H1 (cell line): ENCODE data around the gene ANO9. TPM values are rescaled to one million over a fixed set of nuclear protein-coding genes. Genes with fewer than 3 reads are reported as not detected.

ENCODE experiments used
- CTCF ChIA-PET: fragments of 300-600 bp; sonication (Branson Sonifier 250); formaldehyde crosslinking; loops from one replicate; lab custom pipeline; 2021; ENCODE audit not compliant: partially characterized antibody; lab: Charles Lee
- POLR2A ChIA-PET: fragments of 300-600 bp; sonication (Branson Sonifier 250); formaldehyde crosslinking; loops from one replicate; lab custom pipeline; 2021; ENCODE audit warnings: inconsistent platforms; ENCODE audit not compliant: partially characterized antibody; lab: Charles Lee
- DNase-seq, 2 experiments: peaks; one replicate each; pipeline versions ENCODE4 v3.0.0 to v3.0.0-alpha.2; 2010 to 2022; ENCODE audit warnings: low spot score in 2 of 2, low read depth in 1 of 2, mixed read lengths in 1 of 2
- FAIRE-seq: peaks from 2 replicates; lab custom pipeline; 2011; peaks lifted over from hg19 to GRCh38; lab: Jason Lieb, UNC
- H2AFZ ChIP-seq: 2 replicates; pipeline ENCODE4 v1.8.1; 2012; ENCODE audit warnings: low read length, inconsistent platforms
- H2AK5ac ChIP-seq: 2 replicates; pipeline ENCODE4 v1.6.1; 2013; ENCODE audit warnings: low read depth, low read length
- H2BK120ac ChIP-seq: replicated peaks from 2 replicates; pipeline ENCODE3; 2013; ENCODE audit warnings: low read depth, low read length, inconsistent platforms
- H2BK12ac ChIP-seq: 2 replicates; pipeline ENCODE4 v1.6.1; 2013; ENCODE audit warnings: low read depth, low read length
- H2BK15ac ChIP-seq: 2 replicates; pipeline ENCODE4 v1.6.1; 2013; ENCODE audit warnings: low read length
- H2BK20ac ChIP-seq: 2 replicates; pipeline ENCODE4 v1.6.1; 2013; ENCODE audit warnings: low read length
- H2BK5ac ChIP-seq: 2 replicates; pipeline ENCODE4 v1.6.1; 2013; ENCODE audit warnings: low read depth, low read length
- H3K14ac ChIP-seq: 2 replicates; pipeline ENCODE4 v1.6.1; 2013; ENCODE audit warnings: inconsistent platforms; ENCODE audit not compliant: insufficient read length
- H3K18ac ChIP-seq: 2 replicates; pipeline ENCODE4 v1.6.1; 2013; ENCODE audit warnings: low read length; ENCODE audit errors: extremely low read depth
- H3K23ac ChIP-seq: 2 replicates; pipeline ENCODE4 v1.6.1; 2013; ENCODE audit warnings: inconsistent platforms; ENCODE audit not compliant: insufficient read length
- H3K23me2 ChIP-seq: 2 replicates; pipeline ENCODE4 v1.6.1; 2013; ENCODE audit warnings: low read depth, low read length
- H3K27ac ChIP-seq: 2 replicates; pipeline ENCODE4 v1.6.1; 2011; ENCODE audit warnings: low read depth, low read length, inconsistent platforms
- H3K27me3 ChIP-seq, 4 experiments: replicated peaks in 1 of 4; 1 replicate in 1 of 4; 2 replicates in 3 of 4; pipeline versions ENCODE4 v1.6.1 to v1.8.1; 2011 to 2013; ENCODE audit warnings: low read length in 3 of 4, mild to moderate bottlenecking in 3 of 4, inconsistent platforms in 2 of 4, mixed read lengths in 2 of 4, moderate library complexity in 1 of 4; ENCODE audit not compliant: control insufficient read depth in 3 of 4, insufficient read depth in 3 of 4; ENCODE audit errors: extremely low read depth in 1 of 4
- H3K36me3 ChIP-seq, 4 experiments: 2 replicates each; pipeline versions ENCODE4 v1.6.1 to v1.8.1; 2011 to 2013; ENCODE audit warnings: mild to moderate bottlenecking in 4 of 4, low read length in 3 of 4, moderate library complexity in 2 of 4, control low read depth in 1 of 4, inconsistent platforms in 1 of 4; ENCODE audit not compliant: insufficient read depth in 4 of 4, control insufficient read depth in 2 of 4
- H3K4ac ChIP-seq: replicated peaks from 2 replicates; pipeline ENCODE3; 2013; ENCODE audit warnings: low read length, low read depth, mixed read lengths, inconsistent platforms; ENCODE audit not compliant: insufficient read length
- H3K4me1 ChIP-seq, 4 experiments: replicated peaks in 1 of 4; 1 replicate in 1 of 4; 2 replicates in 3 of 4; pipeline versions ENCODE4 v1.6.1 to v1.8.1; 2011 to 2013; ENCODE audit warnings: low read length in 3 of 4, inconsistent platforms in 2 of 4, mixed read lengths in 1 of 4; ENCODE audit not compliant: insufficient read depth in 4 of 4, control insufficient read depth in 3 of 4
- H3K4me2 ChIP-seq, 2 experiments: 2 replicates each; pipeline versions ENCODE4 v1.6.1 to v1.8.1; 2011 to 2013; ENCODE audit warnings: low read depth in 2 of 2, low read length in 2 of 2, control low read depth in 1 of 2, inconsistent platforms in 1 of 2, mild to moderate bottlenecking in 1 of 2; ENCODE audit not compliant: insufficient read depth in 1 of 2
- H3K4me3 ChIP-seq, 4 experiments: fragments of 200-600, 300-600 bp in 1 of 4; sonication (generic), shearing (Covaris generic), sonication (Bioruptor Twin) in 1 of 4; 2 replicates each; pipeline versions ENCODE4 v1.5.1 to v1.8.1; 2011 to 2016; ENCODE audit warnings: low read length in 4 of 4, low read depth in 3 of 4, control low read depth in 2 of 4, inconsistent platforms in 2 of 4, mild to moderate bottlenecking in 2 of 4, mixed read lengths in 1 of 4, moderate library complexity in 1 of 4; ENCODE audit not compliant: insufficient read depth in 2 of 4; ENCODE audit errors: extremely low read depth in 1 of 4
- H3K56ac ChIP-seq: replicated peaks from 2 replicates; pipeline ENCODE3; 2013; ENCODE audit warnings: low read depth, mild to moderate bottlenecking, mixed read lengths, low read length, inconsistent platforms; ENCODE audit not compliant: insufficient read length
- H3K79me1 ChIP-seq: 2 replicates; pipeline ENCODE4 v1.6.1; 2013; ENCODE audit warnings: low read depth, low read length, control low read depth
- H3K79me2 ChIP-seq, 2 experiments: 2 replicates each; pipeline versions ENCODE4 v1.6.1 to v1.8.1; 2012 to 2013; ENCODE audit warnings: low read length in 2 of 2, mild to moderate bottlenecking in 2 of 2, inconsistent platforms in 1 of 2; ENCODE audit not compliant: insufficient read depth in 2 of 2, control insufficient read depth in 1 of 2
- H3K9ac ChIP-seq, 4 experiments: replicated peaks in 1 of 4; 1 replicate in 1 of 4; 2 replicates in 3 of 4; pipeline versions ENCODE4 v1.6.1 to v1.8.1; 2011 to 2013; ENCODE audit warnings: low read depth in 3 of 4, low read length in 3 of 4, control low read depth in 2 of 4, mild to moderate bottlenecking in 2 of 4, moderate library complexity in 2 of 4, inconsistent platforms in 1 of 4; ENCODE audit errors: extremely low read depth in 1 of 4
- H3K9me3 ChIP-seq, 2 experiments: 2 replicates each; pipeline versions ENCODE4 v1.6.1 to v1.8.1; 2012 to 2013; ENCODE audit warnings: mild to moderate bottlenecking in 2 of 2, moderate library complexity in 2 of 2, control low read depth in 1 of 2, inconsistent platforms in 1 of 2, low read depth in 1 of 2, low read length in 1 of 2, mixed read lengths in 1 of 2; ENCODE audit not compliant: insufficient read depth in 2 of 2
- H4K20me1 ChIP-seq, 2 experiments: replicated peaks in 1 of 2; 2 replicates each; pipeline versions ENCODE3 to v1.8.1; 2011 to 2013; ENCODE audit warnings: inconsistent platforms in 2 of 2, low read length in 2 of 2, mild to moderate bottlenecking in 1 of 2; ENCODE audit not compliant: insufficient read depth in 2 of 2, control insufficient read depth in 1 of 2
- H4K5ac ChIP-seq: 2 replicates; pipeline ENCODE4 v1.6.1; 2013; ENCODE audit warnings: low read length, low read depth, mixed read lengths, inconsistent platforms; ENCODE audit not compliant: insufficient read length
- H4K8ac ChIP-seq: 2 replicates; pipeline ENCODE4 v1.8.0; 2013; ENCODE audit warnings: mild to moderate bottlenecking, moderate library complexity, low read length, inconsistent platforms; ENCODE audit not compliant: insufficient read depth; ENCODE audit errors: extremely low read depth
- H4K91ac ChIP-seq: replicated peaks from 2 replicates; pipeline ENCODE3; 2013; ENCODE audit warnings: low read length, mixed read lengths, inconsistent platforms; ENCODE audit not compliant: insufficient read length
- BRCA1 ChIP-seq: IDR thresholded peaks from 2 replicates; pipeline ENCODE4 v1.6.1; 2012; ENCODE audit warnings: low read depth, low read length, improper control_type of control experiment
- CTBP2 ChIP-seq: IDR thresholded peaks from 2 replicates; pipeline ENCODE4 v1.7.0; 2011; ENCODE audit warnings: borderline replicate concordance, mild to moderate bottlenecking, moderate library complexity, mixed read lengths, low read length; ENCODE audit not compliant: insufficient read depth, insufficient read length
- CTCF ChIP-seq, 3 experiments: IDR thresholded peaks; 1 replicate in 2 of 3; 2 replicates in 1 of 3; pipeline versions ENCODE4 v1.5.1 to v1.6.1; 2011; ENCODE audit warnings: low read length in 3 of 3, mild to moderate bottlenecking in 3 of 3, inconsistent platforms in 2 of 3, low read depth in 1 of 3, moderate library complexity in 1 of 3; ENCODE audit not compliant: insufficient read depth in 1 of 3; ENCODE audit errors: control extremely low read depth in 1 of 3
- FOSL1 ChIP-seq: IDR thresholded peaks from 2 replicates; pipeline ENCODE4 v1.6.1; 2011; ENCODE audit warnings: mild to moderate bottlenecking, low read depth, low read length, moderate library complexity; ENCODE audit not compliant: insufficient read depth
- JUND ChIP-seq: IDR thresholded peaks from 2 replicates; pipeline ENCODE4 v1.6.1; 2011; ENCODE audit warnings: mild to moderate bottlenecking, improper control_type of control experiment, low read length
- KDM5A ChIP-seq: fragments of 200-600 bp; IDR thresholded peaks from 2 replicates; pipeline ENCODE4 v1.7.1; 2012; ENCODE audit warnings: mild to moderate bottlenecking, low read length, inconsistent platforms, mixed read lengths
- RNF2 ChIP-seq: fragments of 200-900, 300-1000 bp; sonication (generic); IDR thresholded peaks from 2 replicates; pipeline ENCODE4 v1.7.1; 2016; ENCODE audit warnings: borderline replicate concordance, low read depth, mild to moderate bottlenecking, antibody characterized with exemption, low read length; ENCODE audit not compliant: poor library complexity, severe bottlenecking; ENCODE audit errors: missing control alignments
- TAF1 ChIP-seq: IDR thresholded peaks from 2 replicates; pipeline ENCODE4 v1.6.1; 2011; ENCODE audit warnings: mild to moderate bottlenecking, low read depth, low read length
- WGBS, 2 experiments: shearing (Covaris generic) in 1 of 2; methylation state at CpG; one replicate each; pipeline versions ENCODE4 v1.1.6 to v1.1.7; 2013 to 2015; ENCODE audit warnings: low lambda C conversion rate in 2 of 2, mixed read lengths in 2 of 2, inconsistent platforms in 1 of 2, low coverage in 1 of 2, missing lambda C conversion rate in 1 of 2; ENCODE audit not compliant: insufficient replicate concordance in 2 of 2, insufficient coverage in 1 of 2, insufficient read length in 1 of 2; ENCODE audit errors: extremely low coverage in 1 of 2, missing lambda C conversion rate in 1 of 2; 5-methylcytosine and 5-hydroxymethylcytosine counted together
- polyA plus RNA-seq, 7 experiments: library from polyadenylated mRNA; depleted of rRNA in 3 of 7; stranded (reverse) in 5 of 7; unstranded in 2 of 7; fragments of >200 nt in 5 of 7; fragments of 200-250 nt in 2 of 7; gene quantifications; 1 replicate in 5 of 7; 2 replicates in 1 of 7; 4 replicates in 1 of 7; pipeline versions ENCODE4 v1.2.1 to v1.2.3, GENCODE V29; 2011 to 2013; ENCODE audit warnings: missing spikeins in 2 of 7, mixed read lengths in 2 of 7
- total RNA-seq: library from RNA; stranded (reverse); fragmentation: NEBNext Ultra II Directional; extraction: Animal tissue kit (Norgen Biotek cat#: 25700); gene quantifications from 2 replicates; pipeline ENCODE4 v1.2.1, GENCODE V29; 2021

Gene ANO9
- total and polyA plus RNA-seq, 2 of the 8 experiments (the other 6 are each of a cell fraction or from before 2014, with no cell fraction given), result 20.0 to 20.7 TPM

GRCh38 chr11:420054-420910 is 21.5 kb downstream of the ANO9 start:
- POLR2A ChIA-PET, result interaction anchor here (0.6 to 5.5 kb wide), 2 partner anchors 15 to 457 kb away, joined by 3 to 41 read pairs; no protein-coding TSS in a partner anchor
- no peak overlapping the region for H3K18ac ChIP-seq
- TF ChIP-seq RNF2 (no peak), CTCF (IDR thresholded peaks at IDR 0.05; ENCODE audit: control extremely low read depth in 1 of 3, insufficient read depth in 1 of 3, low read depth in 1 of 3, low read length in 3 of 3) (no peak), FOSL1 (no peak), JUND (no peak), KDM5A (no peak), CTBP2 (no peak), TAF1 (no peak), BRCA1 (no peak)

More at GRCh38 chr11:420054-420910, 21.5 kb downstream of the ANO9 start:
- 92% methylated on average over 45 of the region's 71 CpGs; no CpG with 5 or more reads in 1 of the 2 experiments for WGBS, 2 experiments
- no peak overlapping the region for H3K27ac ChIP-seq
- peaks cover 0 to 7% of the 10 kb centered on the region in 2 experiments; a peak in 1 of 4 replicates for H3K79me2 ChIP-seq
- H4K5ac ChIP-seq, result no peak overlapping the region
- no peak overlapping the region for H3K9ac ChIP-seq
- H3K4me2 ChIP-seq, result no peak overlapping the region
- no peaks in the 10 kb centered on the region; a peak in 1 of 8 replicates for H3K36me3 ChIP-seq
- peaks cover 0 to 13% (median 4%) of the 10 kb centered on the region in 4 experiments; a peak in 5 of 7 replicates for H3K27me3 ChIP-seq
- no peak overlapping the region for H2BK20ac ChIP-seq
- no peak overlapping the region for H4K8ac ChIP-seq
- H3K56ac ChIP-seq, result no peak overlapping the region
- H3K4me1 ChIP-seq, result peaks cover 0 to 18% (median 14%) of the 10 kb centered on the region in 4 experiments; a peak in 6 of 7 replicates
- no peak overlapping the region for H3K14ac ChIP-seq
- peaks cover 9% of the 10 kb centered on the region; the same call in 1 of the 2 replicates for H3K23me2 ChIP-seq
- H3K79me1 ChIP-seq, result peaks cover 5% of the 10 kb centered on the region; the same call in 1 of the 2 replicates
- no peak overlapping the region for H3K23ac ChIP-seq
- no peaks in the 10 kb centered on the region for H4K20me1 ChIP-seq
- H2BK120ac ChIP-seq, result no peak overlapping the region
- H3K9me3 ChIP-seq, result no peaks in the 10 kb centered on the region
- H2AK5ac ChIP-seq, result no peak overlapping the region
- no peak for FAIRE-seq
- peak in 1 of 2 experiments; percentile 66 for DNase-seq
- CTCF ChIA-PET, result interaction anchor here (0.6 to 1.2 kb wide), 2 partner anchors 28 to 29 kb away, joined by 4 read pairs; no protein-coding TSS in a partner anchor
- no peak overlapping the region for H2AFZ ChIP-seq
- no peak overlapping the region for H3K4me3 ChIP-seq
- H3K4ac ChIP-seq, result no peak overlapping the region
- no peak overlapping the region for H2BK5ac ChIP-seq
- H4K91ac ChIP-seq, result no peak overlapping the region
- H2BK15ac ChIP-seq, result no peak overlapping the region
- no peak overlapping the region for H2BK12ac ChIP-seq
